SU-DHL-6 (cell line): Measurements from ENCODE around the gene SOX15.

Experiments used
- CTCF ChIP-seq: fragments of 200-600 bp; sonication (generic); IDR thresholded peaks from one replicate; pipeline ENCODE4 v1.5.1; 2017; ENCODE audit warnings: antibody characterized with exemption, mild to moderate bottlenecking, low read length, moderate library complexity; ENCODE audit not compliant: insufficient read depth, poor library complexity, severe bottlenecking
- EZH2phosphoT487 ChIP-seq: fragments of 200-600 bp; sonication (generic), shearing (Covaris generic); conservative IDR thresholded peaks from 2 replicates; pipeline ENCODE4 v1.6.1; 2018; ENCODE audit warnings: mild to moderate bottlenecking, antibody characterized with exemption, low read length, moderate library complexity, mixed read lengths

GRCh38 chr17:7575959-7576358 is 13.9 kb downstream of the SOX15 start:
- no peak for TF ChIP-seq CTCF
- TF ChIP-seq EZH2phosphoT487: no peak
